RWPE1 (cell line): ENCODE results near the gene RSKR.

Experiments
- CTCF ChIA-PET: fragments of 350-600 bp; sonication (Branson Sonifier 250); formaldehyde crosslinking; extraction: SDS; loops from one replicate; lab custom pipeline; 2021; lab: Yijun Ruan, JAX
- POLR2A ChIA-PET: fragments of 400-600 bp; formaldehyde crosslinking; extraction: SDS; loops from one replicate; lab custom pipeline; 2020; ENCODE audit warnings: antibody characterized with exemption; ENCODE audit not compliant: low non-redundant PET; lab: Yijun Ruan, JAX
- DNase-seq: peaks from one replicate; pipeline ENCODE4 v3.0.0; 2012; ENCODE audit warnings: low spot score
- H3K27ac ChIP-seq: fragments of 450-650 bp; 2 replicates; pipeline ENCODE4 v1.5.1; 2017
- CTCF ChIP-seq: fragments of 450-650 bp; conservative IDR thresholded peaks from 2 replicates; pipeline ENCODE4 v1.5.1; 2017; ENCODE audit warnings: low read depth, mild to moderate bottlenecking

RSKR gene

GRCh38 chr17:28657756-28658155, 43.8 kb upstream of the RSKR start:
- CTCF ChIA-PET = interaction anchor here (0.7 kb wide), 1 partner anchor 13 kb away, joined by 7 read pairs; the partner anchor contains the start of gene BLTP2
- no peak for DNase-seq
- no peak for TF ChIP-seq CTCF
- POLR2A ChIA-PET = interaction anchor here (1.1 kb wide), 2 partner anchors 11 to 13 kb away, joined by 3 to 5 read pairs; partner anchors contain the start of gene BLTP2
- H3K27ac ChIP-seq = peak overlapping the region; percentile 16; the same call in 1 of the 2 replicates

GRCh38 chr17:28655160-28655559, 41.2 kb upstream of the RSKR start:
- POLR2A ChIA-PET = no interaction called here
- CTCF ChIA-PET = interaction anchor here (1.4 kb wide), 1 partner anchor 9 kb away, joined by 3 read pairs; no protein-coding TSS in a partner anchor

GRCh38 chr17:28648698-28649097, 34.7 kb upstream of the RSKR start:
- CTCF ChIA-PET = interaction anchor here (0.9 kb wide), 1 partner anchor 13 kb away, joined by 4 read pairs; the partner anchor contains the start of genes SDF2 and SUPT6H
- peak overlapping the region; percentile 27; the same call in 1 of the 2 replicates for H3K27ac ChIP-seq
- TF ChIP-seq CTCF = no peak
- DNase-seq = no peak
- POLR2A ChIA-PET = interaction anchor here (1.5 kb wide), 1 partner anchor 13 kb away, joined by 4 read pairs; the partner anchor contains the start of gene SDF2

More at GRCh38 chr17:28655160-28655559, 41.2 kb upstream of the RSKR start:
- DNase-seq = no peak
- H3K27ac ChIP-seq = peak overlapping the region; percentile 15; the same call in 1 of the 2 replicates
- TF ChIP-seq CTCF = no peak

GRCh38 chr17:28646039-28646754, 32.2 kb upstream of the RSKR start:
- POLR2A ChIA-PET = interaction anchor here (1.4 kb wide), 1 partner anchor 11 kb away, joined by 3 read pairs; no protein-coding TSS in a partner anchor
- H3K27ac ChIP-seq = peak overlapping the region; percentile 45
- no peak for TF ChIP-seq CTCF
- CTCF ChIA-PET = interaction anchor here (0.7 to 1.6 kb wide), 4 partner anchors 9 to 696 kb away, joined by 3 to 5 read pairs (median 4); no protein-coding TSS in a partner anchor
- no peak for DNase-seq

GRCh38 chr17:28645576-28645939, 31.6 kb upstream of the RSKR start:
- POLR2A ChIA-PET = interaction anchor here (0.6 to 2.2 kb wide), 4 partner anchors 11 to 233 kb away, joined by 3 to 7 read pairs (median 4); partner anchors contain the start of gene RPL23A
- CTCF ChIA-PET = interaction anchor here (0.6 to 1.1 kb wide), 3 partner anchors 12 to 320 kb away, joined by 3 to 7 read pairs (median 4); no protein-coding TSS in a partner anchor
- peak overlapping the region; percentile 75 for H3K27ac ChIP-seq
- no peak for DNase-seq
- no peak for TF ChIP-seq CTCF
